IMR-90 (cell line): Measurements from ENCODE around the gene SELENOT.

Experiments
- CEBPB ChIP-seq: IDR thresholded peaks from 2 replicates; pipeline ENCODE4 v1.6.1; 2012; ENCODE audit warnings: low read depth, low read length, improper control_type of control experiment
- CHD1 ChIP-seq: IDR thresholded peaks from 2 replicates; pipeline ENCODE4 v1.6.1; 2012; ENCODE audit warnings: low read depth, low read length, improper control_type of control experiment
- CTCF ChIP-seq: conservative IDR thresholded peaks from 2 replicates; pipeline ENCODE4 v1.5.1; 2012; ENCODE audit warnings: mild to moderate bottlenecking, low read depth, low read length, improper control_type of control experiment
- ELK1 ChIP-seq: fragments of 150-350 bp; IDR thresholded peaks from 2 replicates; pipeline ENCODE4 v1.6.1; 2016; ENCODE audit warnings: low read depth, mild to moderate bottlenecking, low read length, moderate library complexity, borderline replicate concordance
- FOS ChIP-seq: fragments of 150-350 bp; IDR thresholded peaks from 2 replicates; pipeline ENCODE4 v1.6.1; 2016; ENCODE audit warnings: low read depth, low read length
- MAFK ChIP-seq: IDR thresholded peaks from 2 replicates; pipeline ENCODE4 v1.6.1; 2012; ENCODE audit warnings: low read depth, low read length, improper control_type of control experiment
- MAZ ChIP-seq: IDR thresholded peaks from 2 replicates; pipeline ENCODE4 v1.6.1; 2012; ENCODE audit warnings: low read depth, mild to moderate bottlenecking, low read length, improper control_type of control experiment, moderate library complexity, borderline replicate concordance
- MXI1 ChIP-seq: IDR thresholded peaks from 2 replicates; pipeline ENCODE4 v1.6.1; 2012; ENCODE audit warnings: low read depth, mild to moderate bottlenecking, low read length, moderate library complexity, borderline replicate concordance
- POLR2A ChIP-seq: IDR thresholded peaks from 2 replicates; pipeline ENCODE4 v1.6.1; 2012; ENCODE audit warnings: mild to moderate bottlenecking, low read depth, low read length
- RAD21 ChIP-seq: IDR thresholded peaks from 2 replicates; pipeline ENCODE4 v1.6.1; 2012; ENCODE audit warnings: low read length, improper control_type of control experiment
- RCOR1 ChIP-seq: IDR thresholded peaks from 2 replicates; pipeline ENCODE4 v1.6.1; 2012; ENCODE audit warnings: mild to moderate bottlenecking, low read length, improper control_type of control experiment; ENCODE audit not compliant: insufficient replicate concordance
- RFX5 ChIP-seq: IDR thresholded peaks from 2 replicates; pipeline ENCODE4 v1.8.0; 2012; ENCODE audit warnings: low read depth, mild to moderate bottlenecking, low read length, moderate library complexity
- SMC3 ChIP-seq: fragments of 150-350 bp; IDR thresholded peaks from 2 replicates; pipeline ENCODE4 v1.6.1; 2016; ENCODE audit warnings: low read depth, mild to moderate bottlenecking, antibody characterized with exemption, low read length, moderate library complexity
- USF2 ChIP-seq: fragments of 150-350 bp; IDR thresholded peaks from 2 replicates; pipeline ENCODE4 v1.6.1; 2017; ENCODE audit warnings: mild to moderate bottlenecking, antibody characterized with exemption, low read length, low read depth

- TF ChIP-seq USF2: no peak
- no peak for TF ChIP-seq CTCF
- no peak for TF ChIP-seq MAZ
- TF ChIP-seq CEBPB: no peak
- TF ChIP-seq SMC3: no peak
- TF ChIP-seq FOS: no peak
- no peak for TF ChIP-seq RAD21
- TF ChIP-seq MXI1: no peak
- no peak for TF ChIP-seq POLR2A
- TF ChIP-seq ELK1: no peak
- no peak for TF ChIP-seq CHD1
- TF ChIP-seq RCOR1: no peak
- TF ChIP-seq RFX5: no peak
- no peak for TF ChIP-seq MAFK
Observed at GRCh38 chr3:150597646-150598045, 5.5 kb upstream of the SELENOT start.
